OCI-M1 (cell line): ENCODE data around the gene LRWD1.
"Not testable (repeated sequence)": the region's sequence is repeated elsewhere in the genome, so short reads cannot be mapped to it uniquely, and the experiment has no call there.

Experiments used
- DNase-seq: peaks from one replicate; lab custom pipeline; 2025; lab: John Stamatoyannopoulos, UW

The LRWD1 gene

GRCh38 chr7:102498321-102498720 lies 33.5 kb downstream of the LRWD1 start:
- not testable (repeated sequence) for DNase-seq

DNA sequence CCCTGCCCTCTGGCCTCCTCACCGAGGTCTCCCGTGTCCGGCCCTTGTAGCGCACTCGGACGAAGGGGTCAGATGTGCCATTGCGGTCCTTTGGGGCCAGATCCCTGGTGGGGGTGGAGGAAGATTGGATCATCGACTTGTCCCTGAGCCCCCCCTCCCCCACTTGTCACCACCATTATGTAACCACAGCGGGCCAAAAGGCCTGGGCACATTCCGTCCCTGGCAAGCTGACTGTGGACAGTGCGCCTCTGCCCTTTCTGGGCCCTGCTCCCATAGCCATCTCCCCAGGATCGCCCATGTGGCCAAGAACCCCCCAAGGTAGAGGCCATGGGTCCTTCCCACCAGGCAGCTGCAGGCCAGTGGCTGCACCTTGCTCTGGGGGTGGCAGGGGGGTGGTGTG lies 38.4 kb downstream of the LRWD1 start:
- DNase-seq = not testable (repeated sequence)

- not testable (repeated sequence) for DNase-seq
These were observed 40.8 kb downstream of the LRWD1 start for GRCh38 chr7:102505298-102506185.

DNA sequence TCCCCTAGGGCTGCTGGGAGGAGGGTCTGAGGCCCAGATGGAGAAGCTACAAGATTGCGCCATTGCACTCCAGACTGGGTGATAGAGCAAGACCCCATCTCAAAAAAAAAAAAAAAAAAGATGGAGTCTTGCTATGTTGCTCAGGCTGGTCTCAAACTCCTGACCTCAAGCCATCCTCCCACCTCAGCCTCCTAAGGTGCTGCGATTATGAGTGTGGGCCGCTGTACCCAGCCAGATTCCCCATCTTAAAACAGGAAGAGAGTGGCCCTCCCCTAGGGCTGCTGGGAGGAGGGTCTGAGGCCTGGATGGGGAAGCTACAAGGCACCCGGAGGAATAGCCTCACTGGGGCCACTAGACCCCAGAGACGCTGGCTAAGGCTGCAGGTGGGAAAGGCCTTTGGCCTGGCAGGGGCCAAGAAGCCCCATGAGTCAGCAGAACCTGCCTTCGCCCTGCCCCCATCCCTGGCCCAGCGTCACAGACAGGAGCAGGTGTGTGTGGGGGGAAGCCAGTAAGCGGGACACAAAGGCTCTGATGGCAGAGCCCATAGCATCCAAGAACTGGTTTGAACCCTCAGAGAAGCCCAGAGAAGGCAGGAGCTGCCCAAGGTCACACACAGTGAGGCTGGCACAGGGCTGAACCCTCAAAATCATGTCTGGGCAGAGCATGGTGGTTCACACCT lies 42.8 kb downstream of the LRWD1 start:
- DNase-seq = not testable (repeated sequence)

- not testable (repeated sequence) for DNase-seq
These were observed 45.8 kb downstream of the LRWD1 start for GRCh38 chr7:102510575-102510974.

DNA sequence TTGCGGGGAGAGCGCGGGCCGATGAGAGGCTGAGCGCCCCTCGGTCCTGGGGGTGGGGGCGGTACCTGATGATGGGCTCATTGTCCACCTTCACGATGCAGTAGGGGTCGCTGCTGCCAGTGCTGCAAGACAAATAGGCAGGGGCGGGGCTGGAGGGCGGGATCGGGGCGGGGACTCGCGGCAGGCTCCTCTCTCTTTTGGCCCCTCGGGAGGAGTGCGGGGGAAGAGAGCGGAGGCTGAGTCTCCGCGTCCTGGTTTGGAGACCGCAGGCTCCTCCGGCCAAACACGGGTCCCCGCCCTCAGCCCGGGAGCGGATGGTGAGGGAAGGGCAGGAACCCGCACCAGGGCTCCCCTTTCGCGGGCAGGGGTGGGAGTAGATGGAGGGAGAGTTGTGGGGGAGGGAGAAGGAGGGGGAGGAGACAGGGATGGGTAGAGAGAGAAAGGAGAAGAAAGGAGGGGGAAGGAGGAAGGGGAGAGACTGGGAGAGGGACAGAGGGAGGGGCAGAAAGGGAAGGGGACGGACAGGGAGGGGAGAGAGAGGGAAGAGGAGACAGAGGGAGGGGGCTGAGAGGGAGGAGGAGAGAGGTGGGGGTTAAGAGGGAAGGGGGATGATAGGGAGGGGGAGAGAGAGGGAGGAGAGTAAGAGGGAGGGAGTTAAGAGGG lies 47.2 kb downstream of the LRWD1 start:
- DNase-seq = not testable (repeated sequence)

DNA sequence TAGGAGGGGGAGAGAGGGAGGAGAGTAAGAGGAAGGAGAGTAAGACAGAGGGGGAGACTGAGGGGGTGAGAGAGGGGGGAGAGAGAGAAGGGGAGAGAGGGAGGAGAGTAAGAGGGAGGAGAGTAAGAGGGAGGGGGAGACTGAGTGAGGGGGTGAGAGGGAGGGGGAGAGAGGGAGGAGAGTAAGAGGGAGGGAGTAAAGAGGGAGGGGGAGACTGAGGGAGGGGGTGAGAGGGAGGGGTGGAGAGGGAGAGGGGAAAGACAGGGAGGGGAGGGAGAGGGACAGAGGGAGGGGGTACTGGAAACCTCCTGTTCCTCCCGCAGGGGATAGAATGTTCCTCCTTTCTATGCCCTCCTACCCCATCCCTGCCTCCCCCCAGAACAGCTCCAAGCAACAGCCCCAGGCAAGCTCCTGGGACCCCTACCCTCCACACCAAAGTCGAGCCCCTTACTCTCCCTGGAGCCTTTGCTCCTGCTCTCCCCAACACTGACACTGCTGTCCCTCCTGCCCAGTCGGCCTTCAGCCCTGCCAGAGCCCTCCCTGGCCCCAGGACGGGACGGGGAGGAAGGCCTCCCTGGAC lies 47.9 kb downstream of the LRWD1 start:
- DNase-seq = not testable (repeated sequence)

GRCh38 chr7:102514881-102515721 lies 50.3 kb downstream of the LRWD1 start:
- not testable (repeated sequence) for DNase-seq

DNA sequence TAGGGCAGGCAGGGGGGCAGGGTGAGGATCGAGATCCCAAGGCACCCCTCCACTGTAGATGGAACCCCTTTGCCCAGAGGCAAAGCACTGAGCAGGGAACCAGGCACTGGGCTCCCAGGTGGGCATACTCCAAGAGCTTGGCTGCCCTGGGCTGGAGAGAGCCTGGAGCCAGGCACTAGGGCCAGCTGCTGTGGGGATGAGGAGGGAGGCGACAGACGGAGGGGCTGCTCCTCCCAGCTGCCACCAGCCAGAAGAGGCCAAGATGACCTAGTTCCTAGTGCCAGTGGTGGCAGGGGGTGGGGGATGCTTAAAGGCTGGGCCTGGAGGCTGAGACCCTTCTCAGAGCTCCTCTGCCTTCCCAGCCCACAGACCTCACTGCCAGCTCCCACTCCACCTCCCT lies 51.1 kb downstream of the LRWD1 start:
- DNase-seq = not testable (repeated sequence)

GRCh38 chr7:102516951-102517350 lies 52.2 kb downstream of the LRWD1 start:
- not testable (repeated sequence) for DNase-seq

- DNase-seq = not testable (repeated sequence)
These were observed 52.9 kb downstream of the LRWD1 start, which contains the start of gene RASA4B for GRCh38 chr7:102517550-102518147. Gene RASA4B, minus strand, starts transcription at chr7:102517777. Its CDS starts 67 bp downstream, at chr7:102517710.

GRCh38 chr7:102520797-102521196 lies 56.0 kb downstream of the LRWD1 start:
- DNase-seq = not testable (repeated sequence)
